ENCODE measurements around the gene STRN3.

DNA sequence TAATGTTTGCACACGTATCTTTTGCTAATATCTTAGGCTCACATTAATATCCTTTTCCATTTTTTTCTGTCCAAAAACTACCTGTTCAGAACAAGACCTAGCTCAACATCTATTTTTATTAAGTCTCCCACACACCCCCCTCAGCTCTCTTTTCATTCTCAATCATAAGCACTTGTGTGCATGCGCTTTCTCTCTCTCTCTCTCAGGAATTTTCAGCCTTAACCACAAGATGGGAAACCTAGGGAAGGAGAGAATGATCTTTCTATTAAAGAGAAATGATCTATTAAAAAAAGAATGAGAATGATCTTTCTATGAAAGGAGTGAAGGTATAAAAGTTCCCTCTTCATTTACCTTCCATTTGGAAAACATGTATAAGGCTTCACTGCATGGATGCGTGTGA is 40.4 kb downstream of the STRN3 start:
- TF ChIP-seq, protein P1, sequence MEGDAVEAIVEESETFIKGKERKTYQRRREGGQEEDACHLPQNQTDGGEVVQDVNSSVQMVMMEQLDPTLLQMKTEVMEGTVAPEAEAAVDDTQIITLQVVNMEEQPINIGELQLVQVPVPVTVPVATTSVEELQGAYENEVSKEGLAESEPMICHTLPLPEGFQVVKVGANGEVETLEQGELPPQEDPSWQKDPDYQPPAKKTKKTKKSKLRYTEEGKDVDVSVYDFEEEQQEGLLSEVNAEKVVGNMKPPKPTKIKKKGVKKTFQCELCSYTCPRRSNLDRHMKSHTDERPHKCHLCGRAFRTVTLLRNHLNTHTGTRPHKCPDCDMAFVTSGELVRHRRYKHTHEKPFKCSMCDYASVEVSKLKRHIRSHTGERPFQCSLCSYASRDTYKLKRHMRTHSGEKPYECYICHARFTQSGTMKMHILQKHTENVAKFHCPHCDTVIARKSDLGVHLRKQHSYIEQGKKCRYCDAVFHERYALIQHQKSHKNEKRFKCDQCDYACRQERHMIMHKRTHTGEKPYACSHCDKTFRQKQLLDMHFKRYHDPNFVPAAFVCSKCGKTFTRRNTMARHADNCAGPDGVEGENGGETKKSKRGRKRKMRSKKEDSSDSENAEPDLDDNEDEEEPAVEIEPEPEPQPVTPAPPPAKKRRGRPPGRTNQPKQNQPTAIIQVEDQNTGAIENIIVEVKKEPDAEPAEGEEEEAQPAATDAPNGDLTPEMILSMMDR (IDR thresholded peaks at IDR 0.05; ENCODE audit: poor library complexity), result no peak
- TF ChIP-seq EZH2 (IDR thresholded peaks at IDR 0.05; ENCODE audit: borderline replicate concordance) (no peak), EZH2phosphoT487 (IDR thresholded peaks at IDR 0.05; ENCODE audit: low read depth, severe bottlenecking, unreplicated experiment) (no peak)
